Liver (tissue), 3 donors: ENCODE data around the gene SATB2.

Experiments
- ATF3 ChIP-seq: IDR thresholded peaks from 2 replicates; pipeline ENCODE4 v1.6.1; 2016; ENCODE audit warnings: antibody characterized with exemption
- CTCF ChIP-seq: fragments of 150-350 bp; IDR thresholded peaks from 2 replicates; pipeline ENCODE4 v1.5.1; 2017; ENCODE audit warnings: improper control_type of control experiment, low read depth, low read length; ENCODE audit not compliant: missing input control
- donor health status: healthy.
- donor health status: healthy.

- TF ChIP-seq CTCF = no peak
- no peak for TF ChIP-seq ATF3
Measured at GRCh38 chr2:199220920-199221319, 236.8 kb downstream of the SATB2 start.
